PFSK-1 (cell line): ENCODE measurements around the gene RASL11A.

Source experiments
- POLR2AphosphoS5 ChIP-seq: IDR thresholded peaks from 2 replicates; pipeline ENCODE4 v1.6.1; 2012; ENCODE audit warnings: low read depth, mild to moderate bottlenecking, control low read depth, low read length, moderate library complexity
- SIN3A ChIP-seq: IDR thresholded peaks from 2 replicates; pipeline ENCODE4 v1.6.1; 2012; ENCODE audit warnings: mild to moderate bottlenecking, low read length, moderate library complexity, borderline replicate concordance; ENCODE audit not compliant: insufficient read depth
- TAF1 ChIP-seq: IDR thresholded peaks from 2 replicates; pipeline ENCODE4 v1.6.1; 2012; ENCODE audit warnings: low read length, control low read depth, borderline replicate concordance; ENCODE audit not compliant: insufficient read depth
- TF ChIP-seq, protein P1 (sequence below), 2 experiments: IDR thresholded peaks; 2 replicates each; pipeline versions ENCODE4 v1.6.1 to v1.8.0; 2011 to 2012; ENCODE audit warnings: low read depth in 2 of 2, low read length in 2 of 2, control low read depth in 1 of 2, inconsistent platforms in 1 of 2, mild to moderate bottlenecking in 1 of 2, moderate library complexity in 1 of 2; ENCODE audit not compliant: insufficient read depth in 1 of 2

DNA sequence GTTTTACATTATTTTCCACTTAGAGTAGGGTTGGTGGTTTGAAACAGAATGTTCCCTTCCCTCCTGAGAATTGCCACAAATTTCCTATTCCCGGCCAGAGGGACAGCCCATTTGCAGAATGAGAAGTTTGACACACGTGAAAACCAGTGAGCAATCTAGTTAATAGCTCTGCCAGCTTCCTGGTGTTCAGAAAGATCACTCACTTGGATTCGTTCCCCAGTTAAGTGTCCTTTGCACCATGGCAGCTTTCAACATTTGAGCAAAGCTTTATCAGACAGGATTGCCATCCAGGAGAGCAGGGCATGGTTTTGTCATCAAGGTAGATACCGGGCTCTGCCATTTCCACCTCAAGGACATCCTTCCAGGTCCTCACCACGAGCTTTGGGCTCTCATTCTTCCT is 28.2 kb downstream of the RASL11A start:
- TF ChIP-seq, protein P1, sequence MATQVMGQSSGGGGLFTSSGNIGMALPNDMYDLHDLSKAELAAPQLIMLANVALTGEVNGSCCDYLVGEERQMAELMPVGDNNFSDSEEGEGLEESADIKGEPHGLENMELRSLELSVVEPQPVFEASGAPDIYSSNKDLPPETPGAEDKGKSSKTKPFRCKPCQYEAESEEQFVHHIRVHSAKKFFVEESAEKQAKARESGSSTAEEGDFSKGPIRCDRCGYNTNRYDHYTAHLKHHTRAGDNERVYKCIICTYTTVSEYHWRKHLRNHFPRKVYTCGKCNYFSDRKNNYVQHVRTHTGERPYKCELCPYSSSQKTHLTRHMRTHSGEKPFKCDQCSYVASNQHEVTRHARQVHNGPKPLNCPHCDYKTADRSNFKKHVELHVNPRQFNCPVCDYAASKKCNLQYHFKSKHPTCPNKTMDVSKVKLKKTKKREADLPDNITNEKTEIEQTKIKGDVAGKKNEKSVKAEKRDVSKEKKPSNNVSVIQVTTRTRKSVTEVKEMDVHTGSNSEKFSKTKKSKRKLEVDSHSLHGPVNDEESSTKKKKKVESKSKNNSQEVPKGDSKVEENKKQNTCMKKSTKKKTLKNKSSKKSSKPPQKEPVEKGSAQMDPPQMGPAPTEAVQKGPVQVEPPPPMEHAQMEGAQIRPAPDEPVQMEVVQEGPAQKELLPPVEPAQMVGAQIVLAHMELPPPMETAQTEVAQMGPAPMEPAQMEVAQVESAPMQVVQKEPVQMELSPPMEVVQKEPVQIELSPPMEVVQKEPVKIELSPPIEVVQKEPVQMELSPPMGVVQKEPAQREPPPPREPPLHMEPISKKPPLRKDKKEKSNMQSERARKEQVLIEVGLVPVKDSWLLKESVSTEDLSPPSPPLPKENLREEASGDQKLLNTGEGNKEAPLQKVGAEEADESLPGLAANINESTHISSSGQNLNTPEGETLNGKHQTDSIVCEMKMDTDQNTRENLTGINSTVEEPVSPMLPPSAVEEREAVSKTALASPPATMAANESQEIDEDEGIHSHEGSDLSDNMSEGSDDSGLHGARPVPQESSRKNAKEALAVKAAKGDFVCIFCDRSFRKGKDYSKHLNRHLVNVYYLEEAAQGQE (IDR thresholded peaks at IDR 0.05; ENCODE audit: insufficient read depth in 1 of 2, low read depth in 2 of 2, low read length in 2 of 2): no peak
- TF ChIP-seq TAF1: no peak
- no peak for TF ChIP-seq POLR2AphosphoS5
- TF ChIP-seq SIN3A: no peak
